Measurements from ENCODE around the gene MSRB1. TPM values are rescaled to one million over a fixed set of nuclear protein-coding genes. Genes with fewer than 3 reads are reported as not detected.

Gene MSRB1
- total and polyA plus RNA-seq, 2 of the 13 experiments (the other 11 are each of a cell fraction or from before 2014, with no cell fraction given) = 32.1 to 75.4 TPM

GRCh38 chr16:1983544-1984346, 40.7 kb upstream of the MSRB1 start, which contains the start of gene GFER (continued):
- no peak for TF ChIP-seq AKNA (CRISPR knock-in tag; IDR thresholded peaks at IDR 0.05; ENCODE audit: borderline replicate concordance)
- no peak for TF ChIP-seq FOXO4 (CRISPR knock-in tag; conservative IDR thresholded peaks at IDR 0.05)
- TF ChIP-seq ATF7 (IDR thresholded peaks at IDR 0.05) = no peak
- no peak for TF ChIP-seq ATF7 (CRISPR knock-in tag; IDR thresholded peaks at IDR 0.05)
- no peak for TF ChIP-seq ZFP36 (IDR thresholded peaks at IDR 0.05; ENCODE audit: borderline replicate concordance, low read depth, low read length, partially characterized antibody)
- peak; percentile 79 for TF ChIP-seq GMEB1 (CRISPR knock-in tag; IDR thresholded peaks at IDR 0.05; ENCODE audit: borderline replicate concordance)
- no peak for TF ChIP-seq ZNF781 (CRISPR knock-in tag; IDR thresholded peaks at IDR 0.05; ENCODE audit: borderline replicate concordance, not compliant biosample characterization)
- peak in 1 of 2 experiments; percentile 41; a peak in 1 of 4 replicates for TF ChIP-seq ATF4 (CRISPR knock-in tag; IDR thresholded peaks at IDR 0.05)
- no peak for TF ChIP-seq ZBTB49 (CRISPR knock-in tag; IDR thresholded peaks at IDR 0.05; ENCODE audit: borderline replicate concordance)
- peak; percentile 69; the same call in 1 of the 2 replicates for TF ChIP-seq SAFB2 (CRISPR knock-in tag; IDR thresholded peaks at IDR 0.05; ENCODE audit: borderline replicate concordance, low read depth)
- TF ChIP-seq HIVEP1 (CRISPR knock-in tag; IDR thresholded peaks at IDR 0.05) = 0 out of 2 replicates have a peak, but pooled peaks have one; percentile 24
- 0 out of 2 replicates have a peak, but pooled peaks have one; percentile 40 for TF ChIP-seq ATF2 (CRISPR knock-in tag; IDR thresholded peaks at IDR 0.05)
- TF ChIP-seq TBL1XR1 (IDR thresholded peaks at IDR 0.05; ENCODE audit: borderline replicate concordance, low read length, partially characterized antibody) = no peak

All from HepG2 (cell line).